Panc1 (cell line): ENCODE results near the gene TLCD3B. TPM values are rescaled to one million over a fixed set of nuclear protein-coding genes. Genes with fewer than 3 reads are reported as not detected.

ENCODE experiments used
- ATAC-seq: fragments of 200-7000 bp; cut with Tn5 transposase; 2 replicates; pipeline ENCODE4 v1.9.1; 2020; ENCODE audit warnings: mild to moderate bottlenecking, moderate library complexity
- BruUV-seq: library from RNA; stranded (reverse); fragments of 400-500 nt; replicated peaks from 2 replicates; lab custom pipeline; 2021; lab: Mats Ljungman, UMichigan
- CTCF ChIA-PET: fragments of 300-600 bp; sonication (Branson Sonifier 250); formaldehyde crosslinking; loops from one replicate; lab custom pipeline; 2022; ENCODE audit warnings: antibody characterized with exemption; lab: Charles Lee
- POLR2A ChIA-PET: fragments of 300-600 bp; sonication (Branson Sonifier 250); formaldehyde crosslinking; loops from one replicate; lab custom pipeline; 2022; ENCODE audit warnings: antibody characterized with exemption; lab: Charles Lee
- DNase-seq: peaks from one replicate; pipeline ENCODE4 v3.0.0-alpha.2; 2010; ENCODE audit warnings: low read depth, low spot score
- H3K27ac ChIP-seq: 2 replicates; pipeline ENCODE4 v1.5.1; 2011; ENCODE audit warnings: mild to moderate bottlenecking, low read length, inconsistent platforms
- H3K27me3 ChIP-seq: fragments of 200-500 bp; sonication (Bioruptor generic); 2 replicates; pipeline ENCODE4 v1.6.0; 2014; ENCODE audit warnings: low read length, inconsistent platforms; ENCODE audit not compliant: control insufficient read depth, insufficient read depth
- H3K36me3 ChIP-seq: fragments of 200-500 bp; sonication (Bioruptor generic); 2 replicates; pipeline ENCODE4 v1.5.1; 2014; ENCODE audit warnings: inconsistent platforms, mild to moderate bottlenecking, low read length, moderate library complexity; ENCODE audit not compliant: control insufficient read depth, insufficient read depth
- H3K4me1 ChIP-seq: 2 replicates; pipeline ENCODE4 v1.5.1; 2011; ENCODE audit warnings: inconsistent platforms, mild to moderate bottlenecking, low read length, moderate library complexity; ENCODE audit not compliant: control insufficient read depth, insufficient read depth
- H3K4me3 ChIP-seq, 2 experiments: 2 replicates each; pipeline ENCODE4 v1.5.1; 2011 to 2012; ENCODE audit warnings: low read depth in 2 of 2, low read length in 2 of 2, mild to moderate bottlenecking in 2 of 2, inconsistent platforms in 1 of 2, moderate library complexity in 1 of 2
- H3K9me3 ChIP-seq: fragments of 200-500 bp; sonication (Bioruptor generic); 2 replicates; pipeline ENCODE4 v1.5.1; 2014; ENCODE audit warnings: low read depth, mild to moderate bottlenecking, inconsistent platforms, low read length, moderate library complexity; ENCODE audit not compliant: control insufficient read depth, insufficient read depth
- POLR2AphosphoS5 ChIP-seq: IDR thresholded peaks from 2 replicates; pipeline ENCODE4 v1.6.1; 2012; ENCODE audit warnings: mild to moderate bottlenecking, low read depth, low read length, moderate library complexity
- SIN3A ChIP-seq: IDR thresholded peaks from 2 replicates; pipeline ENCODE4 v1.6.1; 2012; ENCODE audit warnings: low read depth, mild to moderate bottlenecking, low read length, moderate library complexity, borderline replicate concordance; ENCODE audit not compliant: insufficient read depth
- TCF7L2 ChIP-seq: IDR thresholded peaks from 2 replicates; pipeline ENCODE4 v1.6.1; 2011; ENCODE audit warnings: mild to moderate bottlenecking, low read depth, low read length, inconsistent platforms
- in situ Hi-C: cut with HindIII; loops from 2 replicates; pipeline ENCODE4 v1.10.0; 2016; ENCODE audit warnings: low sequenced_read_pairs, low pct_unique_long_range_greater_than_20kb
- intact Hi-C: fragments of 100-400 bp; cut with micrococcal nuclease; formaldehyde crosslinking; loops from one replicate; pipeline ENCODE4 v1.10.0; 2022; ENCODE audit not compliant: unreplicated experiment
- total RNA-seq: library from RNA; stranded (reverse); gene quantifications from one replicate; pipeline ENCODE4 v1.2.1, GENCODE V29; 2021; ENCODE audit not compliant: unreplicated experiment
- TF ChIP-seq, protein P1 (sequence below): fragments of 450-650 bp; IDR thresholded peaks from 2 replicates; pipeline ENCODE4 v1.5.1; 2017; ENCODE audit warnings: mild to moderate bottlenecking
- TF ChIP-seq, protein P2 (sequence below), 2 experiments: IDR thresholded peaks; 2 replicates each; pipeline ENCODE4 v1.6.1; 2011 to 2012; ENCODE audit warnings: low read depth in 2 of 2, control low read depth in 1 of 2, low read length in 1 of 2, mild to moderate bottlenecking in 1 of 2, moderate library complexity in 1 of 2; ENCODE audit not compliant: insufficient read depth in 1 of 2

TLCD3B gene
- total RNA-seq, 1 experiment from 2014 or later, result 3.5 TPM

GRCh38 chr16:30046588-30046987 lies 15.5 kb upstream of the TLCD3B start:
- TF ChIP-seq, protein P1, sequence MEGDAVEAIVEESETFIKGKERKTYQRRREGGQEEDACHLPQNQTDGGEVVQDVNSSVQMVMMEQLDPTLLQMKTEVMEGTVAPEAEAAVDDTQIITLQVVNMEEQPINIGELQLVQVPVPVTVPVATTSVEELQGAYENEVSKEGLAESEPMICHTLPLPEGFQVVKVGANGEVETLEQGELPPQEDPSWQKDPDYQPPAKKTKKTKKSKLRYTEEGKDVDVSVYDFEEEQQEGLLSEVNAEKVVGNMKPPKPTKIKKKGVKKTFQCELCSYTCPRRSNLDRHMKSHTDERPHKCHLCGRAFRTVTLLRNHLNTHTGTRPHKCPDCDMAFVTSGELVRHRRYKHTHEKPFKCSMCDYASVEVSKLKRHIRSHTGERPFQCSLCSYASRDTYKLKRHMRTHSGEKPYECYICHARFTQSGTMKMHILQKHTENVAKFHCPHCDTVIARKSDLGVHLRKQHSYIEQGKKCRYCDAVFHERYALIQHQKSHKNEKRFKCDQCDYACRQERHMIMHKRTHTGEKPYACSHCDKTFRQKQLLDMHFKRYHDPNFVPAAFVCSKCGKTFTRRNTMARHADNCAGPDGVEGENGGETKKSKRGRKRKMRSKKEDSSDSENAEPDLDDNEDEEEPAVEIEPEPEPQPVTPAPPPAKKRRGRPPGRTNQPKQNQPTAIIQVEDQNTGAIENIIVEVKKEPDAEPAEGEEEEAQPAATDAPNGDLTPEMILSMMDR, result no peak
- TF ChIP-seq, protein P2, sequence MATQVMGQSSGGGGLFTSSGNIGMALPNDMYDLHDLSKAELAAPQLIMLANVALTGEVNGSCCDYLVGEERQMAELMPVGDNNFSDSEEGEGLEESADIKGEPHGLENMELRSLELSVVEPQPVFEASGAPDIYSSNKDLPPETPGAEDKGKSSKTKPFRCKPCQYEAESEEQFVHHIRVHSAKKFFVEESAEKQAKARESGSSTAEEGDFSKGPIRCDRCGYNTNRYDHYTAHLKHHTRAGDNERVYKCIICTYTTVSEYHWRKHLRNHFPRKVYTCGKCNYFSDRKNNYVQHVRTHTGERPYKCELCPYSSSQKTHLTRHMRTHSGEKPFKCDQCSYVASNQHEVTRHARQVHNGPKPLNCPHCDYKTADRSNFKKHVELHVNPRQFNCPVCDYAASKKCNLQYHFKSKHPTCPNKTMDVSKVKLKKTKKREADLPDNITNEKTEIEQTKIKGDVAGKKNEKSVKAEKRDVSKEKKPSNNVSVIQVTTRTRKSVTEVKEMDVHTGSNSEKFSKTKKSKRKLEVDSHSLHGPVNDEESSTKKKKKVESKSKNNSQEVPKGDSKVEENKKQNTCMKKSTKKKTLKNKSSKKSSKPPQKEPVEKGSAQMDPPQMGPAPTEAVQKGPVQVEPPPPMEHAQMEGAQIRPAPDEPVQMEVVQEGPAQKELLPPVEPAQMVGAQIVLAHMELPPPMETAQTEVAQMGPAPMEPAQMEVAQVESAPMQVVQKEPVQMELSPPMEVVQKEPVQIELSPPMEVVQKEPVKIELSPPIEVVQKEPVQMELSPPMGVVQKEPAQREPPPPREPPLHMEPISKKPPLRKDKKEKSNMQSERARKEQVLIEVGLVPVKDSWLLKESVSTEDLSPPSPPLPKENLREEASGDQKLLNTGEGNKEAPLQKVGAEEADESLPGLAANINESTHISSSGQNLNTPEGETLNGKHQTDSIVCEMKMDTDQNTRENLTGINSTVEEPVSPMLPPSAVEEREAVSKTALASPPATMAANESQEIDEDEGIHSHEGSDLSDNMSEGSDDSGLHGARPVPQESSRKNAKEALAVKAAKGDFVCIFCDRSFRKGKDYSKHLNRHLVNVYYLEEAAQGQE (IDR thresholded peaks at IDR 0.05; ENCODE audit: insufficient read depth in 1 of 2, low read depth in 2 of 2, low read length in 1 of 2), result no peak
- TF ChIP-seq POLR2AphosphoS5 (no peak), TCF7L2 (no peak), SIN3A (no peak)
- Histone ChIP-seq H3K27me3 (no peaks in the 10 kb centered on the region), H3K4me1 (no peaks in the 10 kb centered on the region), H3K36me3 (no peaks in the 10 kb centered on the region), H3K9me3 (no peaks in the 10 kb centered on the region), H3K27ac (no peak overlapping the region), H3K4me3 (no peak overlapping the region)
- ATAC-seq, result no peak
- in situ Hi-C loops, result no loop called here
- BruUV-seq, result no TSS peak
- intact Hi-C loops, result no loop called here
- POLR2A ChIA-PET, result no interaction called here
- CTCF ChIA-PET, result interaction anchor here (0.5 kb wide), 1 partner anchor 25 kb away, joined by 5 read pairs; no protein-coding TSS in a partner anchor
- DNase-seq, result no peak

DNA sequence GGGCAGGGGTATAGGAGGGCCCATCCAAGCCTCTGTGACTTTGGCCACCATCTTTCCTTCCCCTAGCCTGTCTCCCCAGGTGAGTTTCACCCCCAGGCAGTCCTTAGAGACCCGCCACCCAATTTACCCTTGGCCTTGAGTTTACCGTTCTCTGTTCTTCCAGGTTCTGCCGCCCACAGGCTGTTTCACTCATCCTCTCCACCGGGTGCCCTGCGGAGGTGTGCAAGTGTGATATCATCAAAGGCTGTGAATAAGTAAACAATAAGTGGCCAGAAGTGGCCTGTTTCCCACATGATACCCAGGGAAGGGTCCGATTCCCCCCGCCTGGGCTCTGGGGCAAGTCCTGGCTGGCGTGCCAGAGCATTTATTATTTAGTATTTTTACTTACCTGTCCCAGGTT lies 15.1 kb upstream of the TLCD3B start:
- in situ Hi-C loops (no loop called here), intact Hi-C loops (no loop called here)
- no peak overlapping the region for H3K4me3 ChIP-seq
- H3K27me3 ChIP-seq, result no peaks in the 10 kb centered on the region
- no peaks in the 10 kb centered on the region for H3K36me3 ChIP-seq
- ATAC-seq (no peak), DNase-seq (no peak)
- ChIA-PET POLR2A (no interaction called here), CTCF (interaction anchor here (0.5 kb wide), 1 partner anchor 24 kb away, joined by 5 read pairs; no protein-coding TSS in a partner anchor)
- TF ChIP-seq SIN3A, result no peak
- TF ChIP-seq, protein P2 (IDR thresholded peaks at IDR 0.05; ENCODE audit: insufficient read depth in 1 of 2, low read depth in 2 of 2, low read length in 1 of 2), result no peak
- TF ChIP-seq, protein P1, result no peak
- no peak for TF ChIP-seq POLR2AphosphoS5
- no peak for TF ChIP-seq TCF7L2
- no peaks in the 10 kb centered on the region for H3K9me3 ChIP-seq
- no peak overlapping the region for H3K27ac ChIP-seq
- no TSS peak for BruUV-seq
- H3K4me1 ChIP-seq, result no peaks in the 10 kb centered on the region
